GM13976 (cell line): ENCODE data around the gene MVK.

Experiments used
- DNase-seq: peaks from one replicate; pipeline ENCODE4 v3.0.0; 2012; ENCODE audit warnings: low spot score
- in situ Hi-C: fragments of 300-500 bp; cut with MboI; formaldehyde crosslinking; loops from one replicate; pipeline ENCODE4 v1.12.0; 2022; ENCODE audit warnings: low sequenced_read_pairs, mixed read lengths, inconsistent platforms; ENCODE audit not compliant: unreplicated experiment
- TF ChIP-seq, protein P1 (sequence below): IDR thresholded peaks from 2 replicates; pipeline ENCODE4 v1.5.1; 2012; ENCODE audit warnings: borderline replicate concordance, mild to moderate bottlenecking; ENCODE audit not compliant: insufficient read depth; ENCODE audit errors: extremely low read depth, missing control alignments, control extremely low read depth

The MVK gene

DNA sequence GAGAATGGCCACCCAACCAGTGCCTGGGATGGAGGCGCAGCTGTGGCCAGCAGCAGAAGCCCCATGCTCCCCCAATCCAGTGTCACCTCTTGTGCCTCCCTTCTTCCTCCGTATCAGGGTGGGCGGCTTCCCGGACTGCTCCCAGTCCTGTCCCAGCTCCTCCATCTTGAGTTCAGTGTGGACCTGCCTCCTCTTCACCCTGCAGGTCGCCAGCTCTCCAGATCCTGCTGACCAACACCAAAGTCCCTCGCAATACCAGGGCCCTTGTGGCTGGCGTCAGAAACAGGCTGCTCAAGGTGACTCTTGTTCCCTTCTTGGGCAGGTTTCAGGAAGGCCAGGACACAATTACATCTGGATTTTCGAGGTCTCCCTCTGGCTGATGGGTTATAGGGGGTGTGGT is 17.0 kb downstream of the MVK start:
- TF ChIP-seq, protein P1, sequence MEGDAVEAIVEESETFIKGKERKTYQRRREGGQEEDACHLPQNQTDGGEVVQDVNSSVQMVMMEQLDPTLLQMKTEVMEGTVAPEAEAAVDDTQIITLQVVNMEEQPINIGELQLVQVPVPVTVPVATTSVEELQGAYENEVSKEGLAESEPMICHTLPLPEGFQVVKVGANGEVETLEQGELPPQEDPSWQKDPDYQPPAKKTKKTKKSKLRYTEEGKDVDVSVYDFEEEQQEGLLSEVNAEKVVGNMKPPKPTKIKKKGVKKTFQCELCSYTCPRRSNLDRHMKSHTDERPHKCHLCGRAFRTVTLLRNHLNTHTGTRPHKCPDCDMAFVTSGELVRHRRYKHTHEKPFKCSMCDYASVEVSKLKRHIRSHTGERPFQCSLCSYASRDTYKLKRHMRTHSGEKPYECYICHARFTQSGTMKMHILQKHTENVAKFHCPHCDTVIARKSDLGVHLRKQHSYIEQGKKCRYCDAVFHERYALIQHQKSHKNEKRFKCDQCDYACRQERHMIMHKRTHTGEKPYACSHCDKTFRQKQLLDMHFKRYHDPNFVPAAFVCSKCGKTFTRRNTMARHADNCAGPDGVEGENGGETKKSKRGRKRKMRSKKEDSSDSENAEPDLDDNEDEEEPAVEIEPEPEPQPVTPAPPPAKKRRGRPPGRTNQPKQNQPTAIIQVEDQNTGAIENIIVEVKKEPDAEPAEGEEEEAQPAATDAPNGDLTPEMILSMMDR = no peak
- DNase-seq = no peak
- in situ Hi-C loops = no loop called here

DNA sequence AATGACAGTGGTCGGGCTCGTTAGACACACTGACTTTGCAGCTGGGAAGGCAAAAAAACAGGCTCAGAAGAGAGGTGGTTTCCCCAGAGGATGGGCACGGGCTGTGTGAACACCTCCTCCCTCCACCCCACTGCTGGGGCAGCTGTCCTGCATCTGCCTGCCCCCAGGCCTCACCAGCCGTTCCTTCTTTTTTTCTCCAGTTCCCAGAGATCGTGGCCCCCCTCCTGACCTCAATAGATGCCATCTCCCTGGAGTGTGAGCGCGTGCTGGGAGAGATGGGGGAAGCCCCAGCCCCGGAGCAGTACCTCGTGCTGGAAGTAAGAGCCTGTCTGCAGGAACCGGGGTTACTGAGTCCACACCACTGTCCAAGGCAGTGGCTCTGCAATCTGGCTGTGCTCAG is 17.4 kb downstream of the MVK start:
- TF ChIP-seq, protein P1 = no peak
- in situ Hi-C loops = no loop called here
- DNase-seq = no peak

DNA sequence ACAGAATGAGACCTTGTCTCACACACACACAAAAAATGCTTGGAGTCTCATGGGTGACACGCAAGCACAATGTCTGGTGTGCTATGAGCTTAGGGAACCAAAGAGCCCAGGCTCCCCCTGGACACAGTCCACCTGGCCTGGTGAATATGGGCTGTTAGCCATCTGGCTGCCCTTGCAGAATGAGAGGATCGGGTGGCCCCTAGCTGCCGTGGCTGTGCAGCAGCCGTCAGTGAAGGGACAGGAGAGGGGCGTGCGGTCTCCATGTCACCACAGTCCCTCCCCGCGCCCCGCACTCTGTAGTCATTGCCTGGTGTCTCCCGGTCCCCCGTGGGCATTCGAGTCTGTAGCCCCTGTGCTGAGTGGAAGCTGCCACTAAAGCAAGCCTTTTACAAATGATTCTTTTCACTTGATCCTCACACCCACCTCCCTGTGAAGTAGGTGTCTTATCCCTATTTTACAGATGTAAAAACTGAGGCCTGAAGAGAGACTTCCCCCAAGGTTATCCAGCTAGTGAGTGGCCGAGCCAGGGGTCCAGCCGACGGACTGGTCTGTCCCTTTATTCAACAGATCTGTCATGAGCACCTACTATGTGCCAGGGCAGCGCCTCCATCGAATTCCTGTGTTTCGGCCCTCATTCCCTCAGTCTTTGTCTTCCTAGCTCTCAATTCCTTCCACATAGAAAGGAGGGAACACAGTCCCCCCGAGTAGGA is 18.8 kb downstream of the MVK start:
- DNase-seq = no peak
- in situ Hi-C loops = no loop called here
- TF ChIP-seq, protein P1 = no peak

DNA sequence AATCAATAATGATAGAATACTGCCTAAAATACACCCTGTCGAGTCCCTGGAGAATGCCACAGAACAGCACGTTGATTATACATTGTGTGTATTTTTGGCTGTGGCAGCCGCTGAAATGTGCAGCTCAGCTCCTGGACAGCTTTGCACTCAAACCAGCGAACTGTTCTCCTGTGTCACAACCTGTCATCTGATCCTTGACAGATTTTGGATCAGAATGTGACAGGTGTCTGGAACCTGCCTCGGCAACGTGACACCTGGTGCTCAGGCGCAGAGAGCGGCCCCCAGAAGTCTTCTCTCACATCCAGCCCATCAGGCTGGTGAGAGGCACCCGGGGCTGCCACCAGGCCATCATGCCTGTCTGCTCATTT is 19.3 kb downstream of the MVK start:
- in situ Hi-C loops = no loop called here
- TF ChIP-seq, protein P1 = no peak
- DNase-seq = no peak

DNA sequence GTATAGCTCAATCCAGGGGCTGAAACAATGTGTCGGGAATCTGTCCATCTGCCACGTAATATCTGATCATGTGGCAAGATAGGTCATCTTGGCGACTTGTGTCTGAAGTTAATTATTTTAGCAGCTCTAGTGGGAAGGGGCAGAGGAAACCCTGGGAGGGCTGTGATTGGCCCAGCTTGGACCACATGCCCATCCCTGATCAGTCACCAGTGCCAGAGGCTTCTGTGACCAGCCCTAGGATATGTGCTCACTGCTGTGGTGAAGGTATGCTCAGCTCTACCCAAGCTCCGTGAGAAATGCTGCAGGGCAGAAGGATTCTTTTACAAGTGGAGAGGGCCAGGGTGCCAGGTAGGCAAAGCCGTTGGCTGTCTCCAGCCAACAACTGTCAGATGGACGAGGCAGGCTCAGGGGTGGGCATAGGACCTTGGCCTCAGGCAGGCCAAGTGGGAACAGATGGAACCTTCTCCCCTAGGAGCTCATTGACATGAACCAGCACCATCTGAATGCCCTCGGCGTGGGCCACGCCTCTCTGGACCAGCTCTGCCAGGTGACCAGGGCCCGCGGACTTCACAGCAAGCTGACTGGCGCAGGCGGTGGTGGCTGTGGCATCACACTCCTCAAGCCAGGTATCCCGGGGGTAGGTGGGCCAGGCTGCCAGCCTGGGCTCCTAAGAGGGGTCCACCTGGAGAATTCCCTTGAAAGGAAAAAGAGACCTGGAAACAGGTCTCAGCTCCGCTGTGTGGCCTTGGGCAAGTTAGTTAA is 21.1 kb downstream of the MVK start:
- in situ Hi-C loops = no loop called here
- TF ChIP-seq, protein P1 = no peak
- DNase-seq = no peak

DNA sequence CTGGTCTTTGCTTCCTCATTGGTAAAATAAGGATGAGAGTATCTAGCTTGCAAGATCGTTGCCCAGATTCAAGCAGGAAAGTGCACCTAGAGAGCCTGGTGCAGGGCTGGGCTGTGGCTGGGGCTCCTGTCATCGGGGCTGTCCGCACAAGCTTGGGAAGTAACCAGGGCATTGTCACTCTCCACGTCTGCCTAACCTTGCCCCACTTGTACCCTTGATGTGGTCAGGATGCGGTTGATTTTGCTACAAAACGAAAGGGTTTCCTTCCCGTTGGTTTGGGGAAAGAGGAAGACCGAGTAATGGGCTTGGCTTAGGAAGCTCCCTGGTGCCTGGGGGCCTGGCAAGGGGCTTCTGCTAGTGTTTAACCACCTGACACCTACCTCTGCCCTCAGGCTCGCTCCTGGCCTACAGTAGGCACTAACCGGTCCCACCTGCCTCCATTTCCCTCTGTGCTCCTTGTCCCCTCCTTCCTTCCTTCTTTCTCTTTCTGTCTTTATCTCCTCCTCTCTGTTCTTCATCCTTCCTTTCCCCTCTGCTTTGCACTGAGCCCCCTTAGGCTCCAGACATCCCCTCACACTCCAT is 21.8 kb downstream of the MVK start:
- no peak for DNase-seq
- in situ Hi-C loops = no loop called here
- TF ChIP-seq, protein P1 = no peak
